AML-193 (cell line): ENCODE data around the gene CRYGS.
A peak's percentile ranks its signal among the peaks of the same experiment; 100 is the strongest.
"Not testable (repeated sequence)": the region's sequence is repeated elsewhere in the genome, so short reads cannot be mapped to it uniquely, and the experiment has no call there.

Source experiments
- DNase-seq, 2 experiments: peaks; one replicate each; lab custom pipeline; 2025; lab: John Stamatoyannopoulos, UW

Gene CRYGS

DNA sequence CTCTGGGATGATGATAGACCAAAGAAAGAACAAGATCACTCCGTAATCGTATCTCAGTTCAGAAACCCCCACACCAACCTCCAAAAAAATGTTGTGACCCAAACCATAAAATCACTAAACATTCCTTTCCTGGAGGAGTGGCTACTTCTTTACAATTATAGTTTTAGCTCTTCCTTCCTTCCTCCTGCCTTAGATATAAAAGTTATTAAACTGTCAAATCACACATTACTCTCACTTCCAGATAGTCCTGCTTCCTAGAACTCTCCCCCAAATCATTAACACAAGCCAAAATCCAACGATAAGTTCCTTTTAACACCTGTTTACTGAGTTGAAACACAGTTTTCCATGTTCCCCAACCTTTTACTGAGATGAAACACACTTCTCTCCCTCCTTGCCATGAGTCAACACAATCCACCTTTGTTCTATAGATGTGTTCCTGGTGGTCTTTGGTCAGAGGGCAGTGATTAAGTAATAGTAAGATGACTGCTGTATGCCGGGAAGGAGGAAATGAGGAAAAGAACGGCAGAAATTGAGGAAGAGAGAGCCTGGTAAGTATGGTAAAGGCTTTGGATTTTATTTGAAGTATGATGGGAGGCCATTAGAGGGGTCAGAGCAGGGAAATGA is 8.3 kb upstream of the CRYGS start:
- DNase-seq, result no peak

DNA sequence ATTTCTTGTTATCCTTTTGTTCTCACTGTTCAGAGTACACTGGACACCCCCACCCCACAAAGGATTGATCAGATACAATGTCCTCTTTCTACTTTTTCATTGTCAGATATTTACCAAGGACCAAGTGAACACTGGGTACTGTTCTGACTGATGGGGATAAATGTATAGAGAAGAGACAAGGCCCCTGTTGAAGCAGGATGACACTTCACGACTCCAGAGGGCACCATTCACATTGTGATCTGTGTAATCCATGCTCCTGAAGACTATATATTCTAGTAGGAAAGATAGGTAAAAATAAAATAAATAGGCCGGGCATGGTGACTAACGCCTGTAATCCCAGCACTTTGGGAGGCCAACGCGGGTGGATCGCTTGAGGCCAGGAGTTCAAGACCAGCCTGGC is 7.2 kb upstream of the CRYGS start:
- no peak for DNase-seq

DNA sequence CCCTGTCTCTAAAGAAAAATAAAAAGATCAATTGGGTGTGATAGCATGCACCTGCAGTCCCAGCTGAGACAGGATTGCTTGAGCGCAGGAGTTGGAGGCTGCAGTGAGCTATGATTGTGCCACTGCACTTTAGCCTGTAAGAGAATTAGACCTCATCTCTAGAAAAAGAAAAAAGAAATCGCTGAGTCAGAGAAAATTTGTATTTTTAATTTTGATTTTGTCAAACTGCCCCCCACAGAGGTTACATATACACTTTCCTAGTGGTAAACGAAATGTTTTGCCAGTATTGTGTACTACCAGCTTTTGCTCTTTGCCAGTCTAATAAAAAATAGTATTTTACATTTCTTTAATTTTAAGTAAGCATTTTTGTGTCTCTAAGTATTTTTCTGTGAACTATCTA is 5.3 kb upstream of the CRYGS start:
- DNase-seq, result no peak

DNA sequence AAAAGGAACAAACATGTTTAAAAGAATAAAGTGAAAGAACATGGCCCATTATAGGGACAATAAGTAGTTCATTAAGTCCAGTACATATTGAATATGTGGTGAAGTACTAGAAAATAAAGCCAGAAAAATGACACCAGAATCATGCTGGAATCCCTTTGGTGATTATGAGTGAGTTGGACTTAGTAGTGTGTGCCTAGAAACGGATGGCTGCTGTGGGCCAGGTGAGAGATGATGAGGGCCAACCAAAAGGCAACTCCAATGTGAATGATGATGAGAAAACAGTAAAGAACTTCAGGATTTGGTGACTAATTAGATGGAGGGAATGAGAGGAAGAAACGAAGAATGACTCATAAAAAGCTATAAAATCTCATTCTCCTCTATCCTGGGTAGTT is 3.3 kb downstream of the CRYGS start:
- DNase-seq, result no peak

DNA sequence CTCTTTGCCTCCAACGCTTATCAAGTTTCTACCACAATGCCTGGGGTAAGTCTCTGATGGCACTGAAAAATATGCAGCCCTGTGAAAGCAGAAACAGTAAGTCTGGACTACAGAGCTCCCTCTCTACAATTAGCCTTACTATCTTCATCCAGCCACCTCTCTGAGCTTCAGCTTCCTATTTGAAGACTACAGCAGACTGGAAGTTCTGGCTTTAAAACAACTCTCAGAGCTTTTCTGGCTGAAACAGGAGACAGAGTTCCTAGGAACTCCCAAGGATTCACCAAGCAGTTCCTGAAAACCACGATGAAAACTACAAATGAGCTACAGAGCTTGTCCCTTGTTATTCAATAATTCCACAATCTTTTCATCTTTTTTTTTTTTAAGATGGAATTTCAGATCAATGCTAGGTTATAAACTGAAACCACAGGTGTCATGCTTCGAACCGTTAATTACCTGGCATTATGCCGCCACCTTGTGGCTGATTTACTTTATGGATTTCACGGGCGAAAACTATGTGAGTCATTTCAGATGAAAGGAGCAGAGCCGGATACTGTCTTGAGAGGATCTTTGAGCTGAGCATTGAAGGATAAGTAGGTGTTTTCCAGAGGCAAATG is 3.9 kb downstream of the CRYGS start:
- DNase-seq, result peak; percentile 73 to 75

DNA sequence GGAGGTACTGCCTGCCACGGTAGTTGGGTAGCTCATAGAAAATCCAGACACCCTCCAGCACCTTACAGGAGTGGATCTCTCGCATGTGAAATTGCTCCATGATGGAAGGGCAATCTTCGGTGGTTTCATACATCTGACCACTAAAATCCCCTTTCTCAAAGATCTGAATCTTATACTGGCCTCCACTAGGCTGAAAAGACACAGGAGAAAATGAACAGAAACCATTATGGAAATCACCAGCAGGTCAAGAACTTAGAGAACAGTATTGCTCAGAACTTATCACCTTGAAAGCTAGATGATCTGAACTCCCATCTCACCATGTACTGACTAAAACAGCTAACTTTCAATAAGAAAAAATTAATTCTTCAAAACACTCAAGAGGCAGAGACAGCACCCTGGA is 5.4 kb downstream of the CRYGS start:
- no peak for DNase-seq

DNA sequence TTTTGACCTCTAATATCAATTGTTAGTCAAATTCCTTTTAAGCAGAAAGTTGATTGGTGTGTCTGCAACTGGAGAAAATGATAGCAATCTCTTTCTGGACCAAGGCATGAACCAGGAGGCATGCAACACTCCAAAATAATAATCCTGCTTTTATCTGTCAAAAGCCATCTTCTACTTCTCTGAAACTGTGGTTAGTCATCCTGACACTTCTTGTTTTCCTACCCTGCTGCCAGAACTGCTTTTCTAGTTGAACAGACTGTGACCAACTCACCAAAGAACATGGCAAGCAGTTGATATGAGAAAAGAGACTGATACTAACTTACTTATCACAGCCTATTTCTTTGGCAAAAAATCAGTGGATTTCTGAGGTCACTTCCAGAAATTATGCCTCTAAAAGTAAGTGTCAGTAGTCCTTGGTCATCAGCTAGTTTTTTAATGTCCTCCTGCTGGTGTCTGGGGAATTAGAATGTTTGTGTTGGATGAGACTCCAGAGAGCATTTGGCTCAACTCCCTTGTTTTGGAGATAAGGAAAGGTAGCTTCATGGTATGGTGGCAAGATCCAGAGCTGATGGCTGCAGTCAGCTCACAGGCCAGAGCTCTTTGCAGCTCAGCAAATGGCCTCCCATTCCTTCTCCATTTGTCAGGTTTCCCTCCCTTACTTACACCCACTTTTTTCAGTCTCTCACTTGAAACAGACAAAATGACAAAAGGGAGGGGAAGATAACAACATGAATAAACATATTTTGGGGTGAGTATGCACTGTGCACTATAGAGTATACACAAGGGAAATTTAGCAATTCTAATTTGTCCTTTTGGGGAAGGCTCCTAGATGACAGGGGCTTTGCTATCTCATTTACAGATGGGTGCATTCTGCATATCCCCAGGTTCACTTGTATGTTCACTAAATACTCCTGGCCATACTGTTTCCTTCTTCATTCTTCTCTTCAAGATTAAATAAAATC is 7.0 kb downstream of the CRYGS start:
- peak; percentile 44 to 51 for DNase-seq

DNA sequence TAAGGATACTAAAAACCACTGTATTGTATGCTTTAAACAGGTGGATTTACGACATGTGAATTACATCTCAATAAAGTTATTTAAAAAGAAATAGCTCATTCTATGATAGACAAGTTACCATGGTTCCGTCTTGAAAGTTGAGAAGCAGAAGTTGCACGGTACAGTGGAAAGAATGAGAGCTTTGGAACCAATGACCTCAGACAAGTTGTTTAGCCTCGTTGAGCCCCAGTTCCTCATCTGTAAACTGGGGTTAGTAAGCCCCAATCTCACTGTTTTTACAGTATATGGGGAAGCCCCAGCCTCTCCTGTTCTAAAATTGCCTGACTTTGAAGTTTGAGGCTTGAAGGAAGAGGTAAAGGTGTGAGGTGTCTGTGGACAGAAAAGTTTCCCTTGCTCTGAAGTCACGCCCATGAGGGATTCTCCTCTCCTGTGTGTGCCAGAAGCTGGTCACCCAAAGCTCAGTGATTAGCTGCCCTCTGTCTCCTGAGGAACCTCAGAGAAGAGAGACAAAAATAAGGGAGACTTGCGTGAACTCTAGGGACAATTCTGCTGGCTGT is 10.0 kb downstream of the CRYGS start:
- DNase-seq, result peak; percentile 77 to 87

DNA sequence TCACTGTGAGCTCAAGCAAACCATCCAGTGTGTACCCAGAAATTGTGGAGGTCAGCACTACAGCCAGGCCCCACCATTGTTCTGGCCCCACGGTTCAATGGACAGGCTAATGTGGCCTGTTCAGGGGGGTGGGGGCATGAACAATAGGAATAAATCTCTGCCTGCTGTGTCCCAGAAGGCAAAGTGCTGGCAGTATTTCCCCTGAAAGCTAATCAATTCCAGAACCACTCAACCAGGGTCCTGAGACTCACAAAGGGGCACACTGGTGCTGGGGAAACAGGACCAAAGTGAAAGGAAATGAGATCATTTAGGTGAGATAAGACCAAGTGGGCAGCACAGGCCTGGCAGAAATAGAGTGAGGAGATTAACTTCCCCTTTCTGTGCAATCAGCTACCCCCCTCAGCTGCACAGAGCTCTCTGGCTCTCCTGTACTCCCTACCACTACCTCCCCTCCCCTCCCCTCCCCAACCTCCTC is 11.5 kb downstream of the CRYGS start:
- peak; percentile 65 to 70 for DNase-seq

DNA sequence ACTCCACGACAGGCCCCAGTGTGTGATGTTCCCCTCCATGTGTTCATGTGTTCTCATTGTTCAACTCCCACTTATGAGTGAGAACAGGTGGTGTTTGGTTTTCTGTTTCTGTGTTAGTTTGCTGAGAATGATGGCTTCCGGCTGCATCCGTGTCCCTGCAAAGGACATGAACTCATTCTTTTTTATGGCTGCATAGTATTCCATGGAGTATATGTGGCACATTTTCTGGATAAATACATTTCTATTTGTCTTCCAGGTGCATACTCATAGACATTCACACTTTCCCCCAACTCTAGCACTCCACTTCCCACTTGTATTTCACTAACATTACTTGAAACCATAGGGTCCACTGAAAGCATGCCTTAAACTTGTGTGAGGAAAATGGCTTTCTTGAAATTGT is 12.5 kb downstream of the CRYGS start:
- DNase-seq, result not testable (repeated sequence)

DNA sequence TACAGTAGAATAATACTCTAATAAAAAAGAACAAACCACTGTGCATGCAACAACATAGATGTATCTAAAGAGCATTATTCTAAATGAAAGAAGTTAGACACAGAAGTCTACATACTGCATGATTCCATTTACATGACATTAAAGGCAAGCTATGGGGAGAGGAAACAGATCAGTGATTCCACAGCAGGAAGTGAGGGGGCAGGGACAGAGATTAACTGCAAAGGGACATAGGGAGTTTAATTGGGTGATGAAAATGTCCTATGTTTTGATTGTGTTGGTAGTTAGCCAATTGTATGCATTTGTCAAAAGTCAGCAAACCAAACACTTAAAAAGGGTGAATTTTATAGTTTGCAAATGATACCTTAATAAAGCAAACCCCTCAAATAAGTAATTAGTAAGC is 13.8 kb downstream of the CRYGS start:
- DNase-seq, result no peak

DNA sequence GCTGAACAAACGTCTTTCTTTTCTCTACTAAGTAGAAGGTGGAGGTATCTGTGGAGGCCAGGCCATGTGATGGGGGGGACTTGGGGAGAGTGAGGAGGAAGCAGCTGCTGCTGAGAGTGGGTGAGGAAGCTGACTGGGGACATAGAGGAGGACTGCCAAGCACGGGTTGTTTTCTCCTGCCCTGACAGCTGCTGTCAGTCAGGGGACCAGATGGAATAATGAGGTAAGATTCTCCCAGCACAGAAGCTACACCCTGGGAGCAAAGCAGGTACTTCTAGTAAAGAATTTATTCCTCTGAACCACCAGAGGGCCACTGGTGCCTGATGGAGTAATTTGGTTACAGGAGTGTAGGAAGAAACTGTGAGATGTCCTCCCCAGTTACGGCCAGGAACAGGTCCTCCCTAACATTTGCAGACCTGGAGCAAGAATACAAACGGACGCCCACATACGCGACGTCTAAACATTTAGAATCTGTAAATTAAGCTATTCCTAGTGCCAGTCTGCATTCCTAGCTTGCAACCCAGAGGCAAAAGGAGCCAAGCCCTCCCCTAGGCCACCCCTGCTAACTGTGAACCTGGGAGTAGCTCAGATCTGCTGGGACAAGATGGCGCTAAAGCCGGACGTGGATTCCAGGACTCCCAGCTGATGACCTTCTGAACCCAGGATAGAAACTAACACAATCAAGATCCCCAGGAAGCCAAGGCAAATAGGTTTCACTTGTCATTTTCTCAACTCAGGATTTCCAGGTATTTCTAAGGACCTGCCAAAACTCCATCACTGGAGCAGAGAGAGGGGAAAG is 14.8 kb downstream of the CRYGS start:
- peak in 1 of 2 experiments; percentile 10 for DNase-seq

DNA sequence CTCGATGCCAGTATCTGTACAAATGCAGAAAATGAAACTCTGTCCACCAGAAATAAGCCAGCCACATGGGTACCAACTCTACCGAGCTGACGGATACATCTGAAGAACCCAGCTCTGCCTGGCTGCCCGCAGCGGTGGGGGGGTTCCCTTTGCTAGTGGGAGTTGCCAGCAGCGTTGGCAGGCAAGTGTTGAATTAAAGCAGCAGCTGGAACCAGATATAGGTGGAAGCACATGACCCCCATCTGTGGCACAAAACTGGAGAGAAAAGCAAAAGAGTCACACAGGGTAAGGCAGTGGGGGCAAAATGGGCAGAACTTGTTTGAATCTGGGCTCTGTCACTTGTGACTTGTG is 17.9 kb downstream of the CRYGS start:
- DNase-seq, result no peak

DNA sequence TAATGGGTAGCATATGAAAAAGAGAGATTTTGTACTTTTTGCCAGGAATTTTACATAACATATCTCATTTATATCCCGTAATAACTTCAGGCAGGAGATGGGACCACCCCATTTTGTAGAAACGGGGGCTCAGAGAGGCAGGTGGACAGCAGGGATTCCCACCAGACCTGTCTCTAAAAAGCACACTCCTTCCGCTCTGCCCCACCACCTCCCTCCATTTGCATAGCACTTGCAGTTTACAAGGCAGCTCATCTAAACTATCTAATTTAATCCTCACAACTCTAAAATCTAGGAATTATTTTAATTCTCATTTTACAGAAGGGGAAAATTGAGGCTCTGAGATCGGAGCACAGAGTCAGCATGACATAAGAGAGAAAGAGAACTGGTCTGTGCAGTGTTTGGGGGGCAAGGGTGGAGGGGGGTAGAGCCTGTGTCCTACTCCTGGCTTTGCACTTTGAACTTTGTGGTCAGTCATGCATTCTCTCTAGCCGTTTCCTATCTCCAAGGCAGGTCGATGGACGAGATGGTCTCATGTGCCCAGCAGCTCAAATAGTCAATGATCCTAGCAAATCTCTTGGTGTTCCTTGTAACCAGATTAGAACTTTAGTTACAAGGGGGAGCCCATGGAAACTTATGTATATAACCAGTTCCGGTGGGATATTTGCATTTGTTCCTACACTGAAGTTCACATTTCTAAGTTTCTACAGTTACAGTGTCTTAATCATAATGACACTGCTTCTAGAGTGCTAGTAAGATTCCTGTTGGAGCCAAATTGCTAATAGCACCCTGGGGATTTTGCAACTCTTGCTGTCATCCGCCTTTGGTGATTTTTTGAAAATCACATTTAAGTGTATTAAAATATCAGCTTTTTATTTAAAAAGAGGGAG is 18.6 kb downstream of the CRYGS start:
- DNase-seq, result no peak

DNA sequence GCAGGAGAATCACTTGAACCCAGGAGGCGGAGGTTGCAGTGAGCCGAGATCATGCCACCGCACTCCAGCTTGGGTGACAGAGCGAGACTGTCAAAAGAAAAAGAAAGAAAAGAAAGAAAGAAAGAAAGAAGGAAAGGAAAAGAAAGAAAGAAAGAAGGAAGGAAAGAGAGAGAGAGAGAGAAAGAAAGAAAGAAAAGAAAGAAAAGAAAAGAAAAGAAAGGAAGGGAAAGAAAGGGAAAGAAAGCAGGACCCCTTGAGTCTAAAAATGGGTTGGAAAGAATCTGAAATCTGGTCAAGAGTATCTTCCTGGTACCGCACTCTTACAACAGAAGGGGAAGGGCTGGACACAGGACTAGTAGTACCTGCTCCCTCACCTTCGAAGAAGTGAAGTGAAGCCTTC is 19.6 kb downstream of the CRYGS start:
- DNase-seq, result no peak

DNA sequence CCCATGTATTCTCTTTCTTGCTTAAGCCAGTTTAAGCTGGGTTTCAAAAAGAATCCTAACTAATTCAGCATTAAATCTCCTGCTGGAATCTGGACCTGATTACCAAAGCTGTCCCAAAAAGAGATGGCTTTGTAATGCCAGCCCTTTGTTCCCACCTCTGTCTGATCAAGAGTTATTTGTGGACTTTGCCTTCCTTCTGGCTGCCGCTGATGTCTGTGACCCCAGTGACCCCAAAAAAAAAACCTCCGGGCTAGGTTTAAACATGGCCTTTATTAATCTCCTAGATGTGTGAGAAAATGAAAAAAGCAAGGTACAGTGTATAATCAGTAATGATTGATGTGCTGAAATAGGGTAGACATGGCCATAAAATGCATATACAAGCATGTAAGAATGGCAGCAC is 20.7 kb downstream of the CRYGS start:
- no peak for DNase-seq

DNA sequence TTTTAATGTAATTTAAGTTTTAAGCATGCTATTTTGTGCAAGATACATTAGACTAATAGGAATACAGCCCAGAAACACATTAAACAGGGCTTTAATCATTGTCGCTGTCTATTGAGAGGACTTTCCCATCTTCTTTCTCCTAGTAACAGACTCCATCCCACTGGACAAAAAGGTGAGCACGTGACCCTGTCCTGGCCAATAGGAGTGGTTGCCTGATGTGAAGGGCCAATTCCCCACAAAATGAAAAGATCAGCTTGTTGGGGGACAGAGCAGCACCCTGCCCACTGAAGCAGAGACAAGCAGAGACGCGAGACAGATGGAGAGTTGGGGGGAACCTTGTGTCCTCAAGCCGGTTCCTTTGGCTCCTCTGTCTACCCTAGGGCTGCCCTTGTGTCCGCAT is 21.2 kb downstream of the CRYGS start:
- DNase-seq, result no peak

DNA sequence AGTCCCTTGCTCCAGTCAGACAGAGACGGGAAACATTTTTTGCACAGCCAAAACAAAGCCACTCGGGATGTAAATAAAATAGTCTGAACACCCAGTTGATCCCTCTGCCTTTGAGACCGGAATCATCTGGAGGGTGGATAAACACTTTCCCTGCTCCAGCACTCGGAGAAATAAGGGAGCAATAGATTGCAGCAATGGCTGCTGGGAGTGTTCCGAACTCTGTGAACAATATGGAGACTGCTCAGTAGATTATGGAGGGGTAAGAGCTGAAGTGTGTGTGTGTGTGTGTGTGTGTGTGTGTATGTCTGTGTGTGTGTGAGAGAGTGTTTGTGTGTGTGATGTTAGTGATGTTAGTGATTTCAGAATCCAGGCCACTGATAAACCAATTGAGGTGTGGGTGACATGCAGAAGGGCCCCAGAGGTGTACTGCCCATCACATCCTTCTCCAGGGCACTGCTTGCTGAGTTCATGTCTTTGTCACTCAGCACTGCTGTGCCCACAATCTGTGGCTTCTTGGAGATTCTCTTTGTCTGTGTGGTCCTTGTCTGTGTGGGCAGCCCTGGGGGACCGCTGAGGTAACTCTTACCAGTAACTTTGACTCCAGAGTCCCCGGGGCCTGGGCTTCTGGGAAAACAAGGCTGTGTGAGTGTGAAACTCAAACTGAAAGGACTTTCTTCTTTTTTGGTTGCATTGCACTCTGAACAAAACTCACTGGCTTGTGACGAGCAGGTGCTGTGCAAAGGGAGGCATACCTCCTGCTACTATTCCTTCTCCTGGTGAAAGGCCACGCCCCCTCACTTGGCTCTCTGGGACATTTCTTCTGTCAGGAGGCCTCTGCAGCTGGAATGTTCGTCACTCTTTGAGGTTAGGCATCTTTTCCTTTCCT is 23.0 kb downstream of the CRYGS start:
- no peak for DNase-seq

DNA sequence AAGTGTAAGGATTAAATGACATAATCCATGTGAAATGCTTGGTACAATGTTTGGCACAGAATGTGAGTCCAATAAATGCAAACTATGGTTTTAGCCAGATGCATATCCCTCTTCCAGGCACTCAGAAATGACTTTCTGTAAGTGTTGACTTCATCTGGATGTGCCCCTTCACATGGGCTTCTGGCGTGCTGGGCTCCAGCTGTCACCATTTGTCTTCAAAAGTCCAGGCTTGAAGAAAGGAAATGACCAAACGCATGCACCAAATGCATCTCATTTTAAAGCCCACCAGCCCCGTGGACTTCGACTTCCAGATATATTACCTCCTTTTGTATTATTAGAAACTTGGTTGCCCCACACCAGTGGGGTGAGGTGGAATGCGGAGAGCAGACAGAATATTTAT is 23.7 kb downstream of the CRYGS start:
- no peak for DNase-seq
